ENCODE results near the gene ZNF524.

ZNF524 gene

GRCh38 chr19:55599842-55600661 lies at the start of gene ZNF524:
Gene ZNF524 (plus strand): TSS chr19:55600288. CDS start chr19:55602113, 1,825 bp downstream.
- H3K9me3 ChIP-seq (ENCODE audit: insufficient read depth, low read length), result no peaks in the 10 kb centered on the region
- peak within 1 kb of the TSS; percentile 92 for H3K9ac ChIP-seq (ENCODE audit: low read length)
- peaks cover 12% of the 10 kb centered on the region for H3K79me2 ChIP-seq (ENCODE audit: low read length)
- peaks cover 12% of the 10 kb centered on the region for H3K36me3 ChIP-seq (replicated peaks; ENCODE audit: low read depth, low read length)
- H3K4me2 ChIP-seq (ENCODE audit: low read length), result peak within 1 kb of the TSS; percentile 99
- peak within 1 kb of the TSS; percentile 77; the same call in 1 of the 2 replicates for H2AFZ ChIP-seq (ENCODE audit: low read depth, low read length)
- H3K4me1 ChIP-seq (ENCODE audit: low read length), result peaks cover 21% of the 10 kb centered on the region
- no peaks in the 10 kb centered on the region for H4K20me1 ChIP-seq (ENCODE audit: insufficient read depth, low read length)
- no peak for TF ChIP-seq CTCF (IDR thresholded peaks at IDR 0.05; ENCODE audit: low read depth, low read length)
- no peak for TF ChIP-seq EZH2phosphoT487 (IDR thresholded peaks at IDR 0.05; ENCODE audit: low read depth)
- H3K27me3 ChIP-seq (ENCODE audit: low read depth, low read length), result no peaks in the 10 kb centered on the region
- peak within 1 kb of the TSS; percentile 80 for H3K4me3 ChIP-seq (ENCODE audit: low read length)
- peak within 1 kb of the TSS; percentile 85 for H3K27ac ChIP-seq (ENCODE audit: low read length)

- no peaks in the 10 kb centered on the region for H4K20me1 ChIP-seq (ENCODE audit: insufficient read depth, low read length)
- peak overlapping the region; percentile 85 for H2AFZ ChIP-seq (ENCODE audit: low read depth, low read length)
- H3K79me2 ChIP-seq (ENCODE audit: low read length), result no peaks in the 10 kb centered on the region
- no peaks in the 10 kb centered on the region for H3K9me3 ChIP-seq (ENCODE audit: insufficient read depth, low read length)
- no peaks in the 10 kb centered on the region for H3K36me3 ChIP-seq (replicated peaks; ENCODE audit: low read depth, low read length)
- no peak overlapping the region for H3K9ac ChIP-seq (ENCODE audit: low read length)
- peak overlapping the region; percentile 71 for H3K4me3 ChIP-seq (ENCODE audit: low read length)
- no peak overlapping the region for H3K27ac ChIP-seq (ENCODE audit: low read length)
- H3K4me1 ChIP-seq (ENCODE audit: low read length), result peaks cover 10% of the 10 kb centered on the region; the same call in 1 of the 2 replicates
- H3K27me3 ChIP-seq (ENCODE audit: low read depth, low read length), result peaks cover 10% of the 10 kb centered on the region; the same call in 1 of the 2 replicates
- TF ChIP-seq CTCF (IDR thresholded peaks at IDR 0.05; ENCODE audit: low read depth, low read length) (no peak), EZH2phosphoT487 (IDR thresholded peaks at IDR 0.05; ENCODE audit: low read depth) (no peak)
- H3K4me2 ChIP-seq (ENCODE audit: low read length), result peak overlapping the region; percentile 66
These were observed 49.8 kb upstream of the ZNF524 start for GRCh38 chr19:55550321-55550650.

- Histone ChIP-seq H3K27ac (ENCODE audit: low read length) (no peak overlapping the region), H3K9ac (ENCODE audit: low read length) (no peak overlapping the region), H2AFZ (ENCODE audit: low read depth, low read length) (no peak overlapping the region), H3K36me3 (replicated peaks; ENCODE audit: low read depth, low read length) (no peaks in the 10 kb centered on the region), H3K27me3 (ENCODE audit: low read depth, low read length) (peaks cover 10% of the 10 kb centered on the region; the same call in 1 of the 2 replicates), H3K4me2 (ENCODE audit: low read length) (no peak overlapping the region), H4K20me1 (ENCODE audit: insufficient read depth, low read length) (no peaks in the 10 kb centered on the region), H3K4me3 (ENCODE audit: low read length) (no peak overlapping the region), H3K9me3 (ENCODE audit: insufficient read depth, low read length) (no peaks in the 10 kb centered on the region), H3K79me2 (ENCODE audit: low read length) (no peaks in the 10 kb centered on the region), H3K4me1 (ENCODE audit: low read length) (peaks cover 10% of the 10 kb centered on the region; the same call in 1 of the 2 replicates)
- TF ChIP-seq CTCF (IDR thresholded peaks at IDR 0.05; ENCODE audit: low read depth, low read length) (no peak), EZH2phosphoT487 (IDR thresholded peaks at IDR 0.05; ENCODE audit: low read depth) (no peak)
These were observed 47.9 kb upstream of the ZNF524 start for GRCh38 chr19:55552206-55552605.

DNA sequence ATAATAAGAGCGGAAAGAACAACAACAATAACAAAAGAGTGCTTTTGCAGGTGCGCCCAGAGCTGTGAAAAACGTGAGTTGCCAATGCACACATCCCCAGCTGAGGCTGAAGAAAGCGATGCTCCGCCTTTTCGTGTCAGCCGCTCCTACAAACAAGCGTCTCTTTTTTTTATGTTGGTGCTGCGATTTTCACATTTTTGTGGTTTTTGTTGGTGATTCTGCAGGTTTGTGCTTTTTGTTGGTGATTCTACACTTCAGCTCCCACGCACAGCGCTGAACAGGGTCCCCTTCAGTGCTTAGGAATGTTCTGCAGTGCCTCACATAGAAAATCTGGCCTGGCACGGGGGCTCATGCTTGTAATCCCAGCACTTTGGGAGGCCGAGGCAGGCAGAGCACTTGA lies 47.5 kb upstream of the ZNF524 start:
- Histone ChIP-seq H3K9me3 (ENCODE audit: insufficient read depth, low read length) (no peaks in the 10 kb centered on the region), H3K79me2 (ENCODE audit: low read length) (no peaks in the 10 kb centered on the region), H4K20me1 (ENCODE audit: insufficient read depth, low read length) (no peaks in the 10 kb centered on the region), H2AFZ (ENCODE audit: low read depth, low read length) (no peak overlapping the region), H3K4me3 (ENCODE audit: low read length) (no peak overlapping the region), H3K27ac (ENCODE audit: low read length) (no peak overlapping the region), H3K4me1 (ENCODE audit: low read length) (peaks cover 10% of the 10 kb centered on the region; the same call in 1 of the 2 replicates), H3K36me3 (replicated peaks; ENCODE audit: low read depth, low read length) (no peaks in the 10 kb centered on the region), H3K9ac (ENCODE audit: low read length) (no peak overlapping the region), H3K4me2 (ENCODE audit: low read length) (no peak overlapping the region), H3K27me3 (ENCODE audit: low read depth, low read length) (peaks cover 10% of the 10 kb centered on the region; the same call in 1 of the 2 replicates)
- TF ChIP-seq CTCF (IDR thresholded peaks at IDR 0.05; ENCODE audit: low read depth, low read length), result no peak
- no peak for TF ChIP-seq EZH2phosphoT487 (IDR thresholded peaks at IDR 0.05; ENCODE audit: low read depth)

Data from OCI-LY3 (cell line).